Mesenchymal stem cell (in vitro differentiated cells and primary cell): ENCODE data around the gene DAZAP2.
"Not testable (repeated sequence)": the region's sequence is repeated elsewhere in the genome, so short reads cannot be mapped to it uniquely, and the experiment has no call there.

Experiments
- DNase-seq: peaks from one replicate; pipeline ENCODE4 v3.0.0-alpha.2; 2013
- H2AFZ ChIP-seq: one replicate; pipeline ENCODE4 v1.6.1; 2013; ENCODE audit warnings: low read depth, mild to moderate bottlenecking, control low read depth, inconsistent platforms, low read length, moderate library complexity
- H2AK5ac ChIP-seq: 2 replicates; pipeline ENCODE4 v1.6.1; 2013; ENCODE audit warnings: low read length, moderate library complexity, mild to moderate bottlenecking, inconsistent platforms; ENCODE audit not compliant: severe bottlenecking
- H2BK120ac ChIP-seq: one replicate; pipeline ENCODE4 v1.6.1; 2013; ENCODE audit warnings: low read depth, mild to moderate bottlenecking, inconsistent platforms, low read length, moderate library complexity
- H2BK12ac ChIP-seq, 2 experiments: one replicate each; pipeline ENCODE4 v1.6.1; 2013; ENCODE audit warnings: inconsistent platforms in 2 of 2, low read length in 2 of 2, mild to moderate bottlenecking in 2 of 2, moderate library complexity in 2 of 2, control low read depth in 1 of 2
- H2BK15ac ChIP-seq: one replicate; pipeline ENCODE4 v1.6.1; 2013; ENCODE audit warnings: mild to moderate bottlenecking, low read depth, inconsistent platforms; ENCODE audit not compliant: poor library complexity, severe bottlenecking
- H2BK5ac ChIP-seq: 2 replicates; pipeline ENCODE4 v1.6.1; 2013; ENCODE audit warnings: low read depth, mild to moderate bottlenecking, low read length, control low read depth, inconsistent platforms; ENCODE audit not compliant: poor library complexity, severe bottlenecking
- H3K14ac ChIP-seq, 2 experiments: one replicate each; pipeline ENCODE4 v1.6.1; 2013; ENCODE audit warnings: inconsistent platforms in 2 of 2, low read length in 2 of 2, control low read depth in 1 of 2, mild to moderate bottlenecking in 1 of 2, moderate library complexity in 1 of 2
- H3K18ac ChIP-seq, 2 experiments: one replicate each; pipeline ENCODE4 v1.6.1; 2013; ENCODE audit warnings: inconsistent platforms in 2 of 2, low read length in 2 of 2, control low read depth in 1 of 2, low read depth in 1 of 2, mild to moderate bottlenecking in 1 of 2
- H3K23ac ChIP-seq, 2 experiments: one replicate each; pipeline ENCODE4 v1.6.1; 2013; ENCODE audit warnings: inconsistent platforms in 2 of 2, low read length in 2 of 2, mild to moderate bottlenecking in 2 of 2, moderate library complexity in 2 of 2, control low read depth in 1 of 2
- H3K27ac ChIP-seq: 2 replicates; pipeline ENCODE4 v1.5.1; 2013; ENCODE audit warnings: mild to moderate bottlenecking, moderate library complexity, low read length, control low read depth, inconsistent platforms; ENCODE audit not compliant: poor library complexity, severe bottlenecking
- H3K27me3 ChIP-seq, 2 experiments: 2 replicates each; pipeline versions ENCODE4 v1.6.1 to v1.7.0; 2013; ENCODE audit warnings: low read length in 2 of 2, mild to moderate bottlenecking in 2 of 2, moderate library complexity in 2 of 2, control low read depth in 1 of 2, inconsistent platforms in 1 of 2; ENCODE audit not compliant: control insufficient read depth in 1 of 2, insufficient read depth in 1 of 2
- H3K36me3 ChIP-seq, 2 experiments: 2 replicates each; pipeline versions ENCODE4 v1.6.1 to v1.7.0; 2013; ENCODE audit warnings: low read length in 2 of 2, control low read depth in 1 of 2, inconsistent platforms in 1 of 2, low read depth in 1 of 2, mild to moderate bottlenecking in 1 of 2; ENCODE audit not compliant: insufficient read depth in 2 of 2, control insufficient read depth in 1 of 2
- H3K4ac ChIP-seq, 2 experiments: one replicate each; pipeline ENCODE4 v1.6.1; 2013; ENCODE audit warnings: inconsistent platforms in 2 of 2, low read length in 2 of 2, mild to moderate bottlenecking in 2 of 2, moderate library complexity in 2 of 2, control low read depth in 1 of 2, low read depth in 1 of 2
- H3K4me1 ChIP-seq: 2 replicates; pipeline ENCODE4 v1.6.1; 2013; ENCODE audit warnings: low read depth, low read length, control low read depth; ENCODE audit not compliant: control insufficient read depth, insufficient read depth
- H3K4me2 ChIP-seq: 2 replicates; pipeline ENCODE4 v1.6.1; 2013; ENCODE audit warnings: low read length, mild to moderate bottlenecking, inconsistent platforms; ENCODE audit not compliant: poor library complexity, severe bottlenecking
- H3K4me3 ChIP-seq, 2 experiments: 2 replicates each; pipeline versions ENCODE4 v1.5.1 to v1.7.0; 2013; ENCODE audit warnings: low read length in 2 of 2, mild to moderate bottlenecking in 2 of 2, control low read depth in 1 of 2, low read depth in 1 of 2; ENCODE audit not compliant: insufficient read depth in 1 of 2
- H3K79me1 ChIP-seq: replicated peaks from 2 replicates; pipeline ENCODE4 v1.6.1; 2013; ENCODE audit warnings: mild to moderate bottlenecking, control low read depth, low read length, inconsistent platforms; ENCODE audit not compliant: poor library complexity, severe bottlenecking
- H3K9ac ChIP-seq: 2 replicates; pipeline ENCODE4 v1.7.0; 2013; ENCODE audit warnings: mild to moderate bottlenecking, low read length, moderate library complexity
- H3K9me3 ChIP-seq: 2 replicates; pipeline ENCODE4 v1.7.0; 2013; ENCODE audit warnings: mild to moderate bottlenecking, low read length; ENCODE audit not compliant: control insufficient read depth
- H4K8ac ChIP-seq: one replicate; pipeline ENCODE4 v1.6.1; 2013; ENCODE audit warnings: inconsistent platforms, mild to moderate bottlenecking, low read length, moderate library complexity
- H4K91ac ChIP-seq: one replicate; pipeline ENCODE4 v1.6.1; 2013; ENCODE audit warnings: mild to moderate bottlenecking, low read length, inconsistent platforms
- WGBS: methylation state at CpG from one replicate; pipeline ENCODE4 v1.1.7; 2013; ENCODE audit warnings: mixed read lengths; 5-methylcytosine and 5-hydroxymethylcytosine counted together

Gene DAZAP2

DNA sequence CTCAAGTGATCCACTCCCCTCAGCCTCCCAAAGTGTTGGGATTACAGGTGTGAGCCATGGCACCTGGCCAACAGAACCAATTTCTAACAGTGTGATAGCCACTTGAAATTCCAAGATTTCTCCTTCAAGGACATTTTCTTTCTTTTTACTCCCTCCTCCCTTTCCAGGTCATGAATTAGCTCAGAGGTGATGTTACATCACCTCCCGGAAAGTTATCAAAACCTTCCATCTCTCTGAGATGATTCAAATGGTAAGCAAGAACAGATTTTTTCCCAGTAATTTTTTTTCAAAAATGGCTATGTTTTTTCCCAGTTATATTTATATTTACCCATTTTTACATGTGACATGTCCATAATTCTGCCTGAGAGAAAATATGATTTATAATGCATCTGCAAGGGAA, 47.2 kb downstream of the DAZAP2 start:
- Histone ChIP-seq H3K27ac (no peak overlapping the region), H3K18ac (no peak overlapping the region), H2BK120ac (no peak overlapping the region), H3K27me3 (peaks cover 0 to 8% of the 10 kb centered on the region in 2 experiments), H3K14ac (no peak overlapping the region), H3K23ac (no peak overlapping the region), H2BK5ac (no peak overlapping the region), H3K9me3 (no peaks in the 10 kb centered on the region), H3K4ac (no peak overlapping the region), H3K4me1 (no peaks in the 10 kb centered on the region), H3K4me3 (no peak overlapping the region), H2AFZ (no peak overlapping the region), H3K79me1 (no peaks in the 10 kb centered on the region), H2BK12ac (no peak overlapping the region), H2BK15ac (no peak overlapping the region), H3K4me2 (no peak overlapping the region), H3K36me3 (no peaks in the 10 kb centered on the region), H2AK5ac (no peak overlapping the region), H4K8ac (no peak overlapping the region), H4K91ac (no peak overlapping the region), H3K9ac (no peak overlapping the region)
- no peak for DNase-seq
- no CpG with 5 or more reads among the region's 1 CpG for WGBS

DNA sequence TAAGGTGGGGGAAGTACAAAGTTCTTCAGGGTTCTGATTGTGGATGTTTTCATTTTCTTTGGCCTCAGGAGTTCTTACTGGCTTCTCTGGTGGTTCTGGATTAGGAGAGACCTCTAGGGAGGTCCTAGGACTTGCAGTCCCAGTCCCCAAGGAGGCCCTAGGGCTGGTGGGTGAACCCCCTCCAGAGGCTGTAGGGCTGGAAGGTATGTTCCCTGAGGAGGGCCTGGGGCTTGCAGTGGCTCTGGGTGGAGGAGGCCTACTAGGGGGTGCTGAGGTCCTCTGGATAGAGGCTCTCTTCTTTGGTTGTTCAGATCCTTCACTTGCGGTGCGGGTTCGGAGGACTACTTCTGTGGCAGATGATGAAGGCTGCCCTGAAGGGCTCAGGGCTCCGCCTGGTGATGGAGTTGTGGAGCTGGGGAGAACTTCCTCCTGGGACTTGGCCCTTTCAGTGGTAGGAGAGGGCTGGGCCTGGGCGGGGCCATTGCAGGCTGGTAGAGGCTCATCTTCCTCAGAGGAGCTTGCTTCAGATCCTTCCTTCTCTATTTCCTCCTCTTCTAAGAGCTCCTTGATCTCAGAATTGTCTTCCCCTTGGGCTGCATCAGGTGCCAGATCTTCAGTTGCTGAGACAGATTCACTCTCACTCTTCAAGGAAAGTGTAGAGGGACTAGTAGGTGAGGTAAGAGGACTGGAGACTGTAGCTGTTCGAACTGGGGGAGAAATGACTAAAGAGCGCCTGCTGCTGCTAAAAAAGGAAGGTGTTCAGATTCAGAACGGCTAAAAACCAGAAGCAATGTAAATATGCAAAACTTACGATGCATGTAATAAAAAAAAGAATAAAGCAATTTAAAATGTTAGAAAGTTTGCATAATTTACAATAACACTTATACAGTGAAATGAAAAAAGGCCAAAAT, 53.2 kb downstream of the DAZAP2 start:
- not testable (repeated sequence) for H4K8ac ChIP-seq, H2AK5ac ChIP-seq, H2BK120ac ChIP-seq, H2BK5ac ChIP-seq, H3K36me3 ChIP-seq, H4K91ac ChIP-seq, H3K4me2 ChIP-seq, H3K79me1 ChIP-seq, H3K4ac ChIP-seq, H3K23ac ChIP-seq, H3K27ac ChIP-seq, H3K4me3 ChIP-seq, H3K9me3 ChIP-seq, H2AFZ ChIP-seq, H3K18ac ChIP-seq, H2BK15ac ChIP-seq, H2BK12ac ChIP-seq, DNase-seq, H3K4me1 ChIP-seq, H3K14ac ChIP-seq, H3K27me3 ChIP-seq, H3K9ac ChIP-seq
- 94% methylated on average over 7 of the region's 9 CpGs for WGBS
